Raji (cell line): Measurements from ENCODE around the gene MRPL16.

ENCODE experiments used
- POLR2A ChIP-seq: IDR thresholded peaks from 2 replicates; pipeline ENCODE4 v1.6.1; 2011; ENCODE audit warnings: low read depth, low read length, control low read depth; ENCODE audit not compliant: insufficient read depth

The MRPL16 gene

GRCh38 chr11:59785818-59786217, 24.8 kb downstream of the MRPL16 start:
- no peak for TF ChIP-seq POLR2A

- no peak for TF ChIP-seq POLR2A
These were observed 26.9 kb downstream of the MRPL16 start for GRCh38 chr11:59783632-59784090.

- TF ChIP-seq POLR2A: no peak
These were observed 28.5 kb downstream of the MRPL16 start for GRCh38 chr11:59782080-59782479.

GRCh38 chr11:59779487-59779886, 31.1 kb downstream of the MRPL16 start:
- TF ChIP-seq POLR2A: no peak

- TF ChIP-seq POLR2A: no peak
These were observed 32.5 kb downstream of the MRPL16 start for GRCh38 chr11:59778122-59778521.

- no peak for TF ChIP-seq POLR2A
These were observed 33.5 kb downstream of the MRPL16 start for GRCh38 chr11:59777104-59777503.

GRCh38 chr11:59776210-59777066, 34.1 kb downstream of the MRPL16 start:
- no peak for TF ChIP-seq POLR2A

- no peak for TF ChIP-seq POLR2A
These were observed 37.5 kb downstream of the MRPL16 start for GRCh38 chr11:59773083-59773440.

GRCh38 chr11:59771605-59772004, 39.0 kb downstream of the MRPL16 start:
- TF ChIP-seq POLR2A: no peak

GRCh38 chr11:59770869-59771268, 39.7 kb downstream of the MRPL16 start:
- no peak for TF ChIP-seq POLR2A

GRCh38 chr11:59770319-59770718, 40.3 kb downstream of the MRPL16 start:
- TF ChIP-seq POLR2A: no peak

- TF ChIP-seq POLR2A: no peak
These were observed 40.8 kb downstream of the MRPL16 start for GRCh38 chr11:59769828-59770227.

GRCh38 chr11:59769111-59769510, 41.5 kb downstream of the MRPL16 start:
- no peak for TF ChIP-seq POLR2A

GRCh38 chr11:59767225-59767611, 43.4 kb downstream of the MRPL16 start:
- TF ChIP-seq POLR2A: no peak

- no peak for TF ChIP-seq POLR2A
These were observed 43.9 kb downstream of the MRPL16 start for GRCh38 chr11:59766542-59767224.

GRCh38 chr11:59765068-59765735, 45.4 kb downstream of the MRPL16 start:
- TF ChIP-seq POLR2A: no peak

- TF ChIP-seq POLR2A: no peak
These were observed 48.6 kb downstream of the MRPL16 start for GRCh38 chr11:59761993-59762392.

GRCh38 chr11:59760771-59761170, 49.8 kb downstream of the MRPL16 start:
- no peak for TF ChIP-seq POLR2A
